Mucosa of descending colon (tissue), 3 donors: ENCODE measurements around the gene LRBA. TPM values are rescaled to one million over a fixed set of nuclear protein-coding genes. Genes with fewer than 3 reads are reported as not detected.
"Not testable (repeated sequence)": the region's sequence is repeated elsewhere in the genome, so short reads cannot be mapped to it uniquely, and the experiment has no call there.

ENCODE experiments used
- ATAC-seq: fragments of 200-7000 bp; cut with Tn5 transposase; one replicate; pipeline ENCODE4 v1.9.1; 2020; ENCODE audit warnings: mild to moderate bottlenecking, moderate library complexity
- DNase-seq, 3 donors: peaks; one replicate each; pipeline ENCODE4 v3.0.0-alpha.2; 2020
- H3K36me3 ChIP-seq: fragments of 200-600 bp; one replicate; pipeline ENCODE4 v1.8.0; 2021; ENCODE audit warnings: low read depth, mild to moderate bottlenecking
- H3K4me1 ChIP-seq: fragments of 200-600 bp; one replicate; pipeline ENCODE4 v1.8.0; 2021; ENCODE audit warnings: low read depth, mild to moderate bottlenecking
- H3K4me3 ChIP-seq: fragments of 200-600 bp; one replicate; pipeline ENCODE4 v1.8.0; 2021; ENCODE audit warnings: mild to moderate bottlenecking
- H3K9me3 ChIP-seq: fragments of 200-600 bp; one replicate; pipeline ENCODE4 v1.8.0; 2021; ENCODE audit warnings: mild to moderate bottlenecking
- intact Hi-C, 2 donors: fragments of 100-400 bp; cut with DNase I in 1 of 2; cut with micrococcal nuclease in 1 of 2; formaldehyde crosslinking; loops; one replicate each; pipeline versions ENCODE4 v1.11.0 to v1.11.1; 2022; cut with DNase I, micrococcal nuclease
- total RNA-seq, 3 donors: library from RNA; stranded (reverse); fragmentation: NEBNext Ultra II Directional in 2 of 3; extraction: Animal tissue kit (Norgen Biotek cat#: 25700) in 2 of 3; gene quantifications; one replicate each; pipeline versions ENCODE4 v1.2.1 to v1.2.4, GENCODE V29; 2021 to 2023
- TF ChIP-seq, protein P1 (sequence below): fragments of 200-600 bp; IDR thresholded peaks from one replicate; pipeline ENCODE4 v1.8.0; 2022; ENCODE audit warnings: antibody characterized with exemption, mild to moderate bottlenecking
- donor health status: DM: no; HTN: no; CAD: no; lungs with moderate emphysema.
- donor health status: DM: no; HTN: no; CAD: no.
- donor health status: DM: no; HTN: yes; CAD: no.

The LRBA gene
- total RNA-seq, 3 donors from 2014 or later, result 69.8 to 98.4 (median 76.2) TPM

- intact Hi-C loops, result no loop called here
- Histone ChIP-seq H3K9me3 (no peaks in the 10 kb centered on the region), H3K4me1 (no peaks in the 10 kb centered on the region), H3K4me3 (no peak overlapping the region), H3K36me3 (no peaks in the 10 kb centered on the region)
- ATAC-seq (no peak), DNase-seq (no peak)
- TF ChIP-seq, protein P1, sequence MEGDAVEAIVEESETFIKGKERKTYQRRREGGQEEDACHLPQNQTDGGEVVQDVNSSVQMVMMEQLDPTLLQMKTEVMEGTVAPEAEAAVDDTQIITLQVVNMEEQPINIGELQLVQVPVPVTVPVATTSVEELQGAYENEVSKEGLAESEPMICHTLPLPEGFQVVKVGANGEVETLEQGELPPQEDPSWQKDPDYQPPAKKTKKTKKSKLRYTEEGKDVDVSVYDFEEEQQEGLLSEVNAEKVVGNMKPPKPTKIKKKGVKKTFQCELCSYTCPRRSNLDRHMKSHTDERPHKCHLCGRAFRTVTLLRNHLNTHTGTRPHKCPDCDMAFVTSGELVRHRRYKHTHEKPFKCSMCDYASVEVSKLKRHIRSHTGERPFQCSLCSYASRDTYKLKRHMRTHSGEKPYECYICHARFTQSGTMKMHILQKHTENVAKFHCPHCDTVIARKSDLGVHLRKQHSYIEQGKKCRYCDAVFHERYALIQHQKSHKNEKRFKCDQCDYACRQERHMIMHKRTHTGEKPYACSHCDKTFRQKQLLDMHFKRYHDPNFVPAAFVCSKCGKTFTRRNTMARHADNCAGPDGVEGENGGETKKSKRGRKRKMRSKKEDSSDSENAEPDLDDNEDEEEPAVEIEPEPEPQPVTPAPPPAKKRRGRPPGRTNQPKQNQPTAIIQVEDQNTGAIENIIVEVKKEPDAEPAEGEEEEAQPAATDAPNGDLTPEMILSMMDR, result no peak
These were observed 14.2 kb downstream of the LRBA start for GRCh38 chr4:151000747-151001429.

- H3K9me3 ChIP-seq, result no peaks in the 10 kb centered on the region
- H3K4me3 ChIP-seq, result no peak overlapping the region
- no peak for DNase-seq
- intact Hi-C loops, result no loop called here
- H3K4me1 ChIP-seq, result no peaks in the 10 kb centered on the region
- TF ChIP-seq, protein P1, result no peak
- H3K36me3 ChIP-seq, result no peaks in the 10 kb centered on the region
- no peak for ATAC-seq
These were observed 16.0 kb downstream of the LRBA start for GRCh38 chr4:150999086-150999485.

DNA sequence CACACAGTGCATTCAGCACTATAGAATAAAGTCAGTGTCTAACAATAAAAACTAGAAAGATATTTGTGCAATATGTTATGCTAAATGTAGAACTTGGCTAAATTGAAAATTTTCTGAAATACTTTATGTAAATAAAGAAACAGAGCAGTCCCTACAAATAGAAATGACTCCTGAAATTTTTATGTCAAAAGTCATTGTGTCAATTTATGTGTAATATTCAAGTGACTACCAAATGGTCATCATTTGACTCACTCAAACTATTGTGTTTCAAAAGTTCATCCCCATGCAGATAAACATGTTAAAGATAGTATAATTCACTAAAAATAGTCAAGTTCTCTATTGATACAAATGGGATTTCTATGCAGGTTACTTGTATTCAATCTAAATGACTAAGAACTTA lies 17.9 kb downstream of the LRBA start:
- no peaks in the 10 kb centered on the region for H3K36me3 ChIP-seq
- no peak for ATAC-seq
- intact Hi-C loops, result no loop called here
- H3K4me3 ChIP-seq, result no peak overlapping the region
- DNase-seq, result no peak
- TF ChIP-seq, protein P1, result no peak
- no peaks in the 10 kb centered on the region for H3K4me1 ChIP-seq
- no peaks in the 10 kb centered on the region for H3K9me3 ChIP-seq

- TF ChIP-seq, protein P1, result no peak
- Histone ChIP-seq H3K36me3 (no peaks in the 10 kb centered on the region), H3K9me3 (no peaks in the 10 kb centered on the region), H3K4me3 (no peak overlapping the region), H3K4me1 (no peaks in the 10 kb centered on the region)
- ATAC-seq (no peak), DNase-seq (no peak)
- intact Hi-C loops, result no loop called here
These were observed 20.4 kb downstream of the LRBA start for GRCh38 chr4:150994721-150995120.

- DNase-seq, H3K9me3 ChIP-seq, H3K4me1 ChIP-seq, H3K4me3 ChIP-seq, intact Hi-C loops, ATAC-seq, H3K36me3 ChIP-seq: not testable (repeated sequence)
These were observed 21.5 kb downstream of the LRBA start for GRCh38 chr4:150993577-150993976.

GRCh38 chr4:150990993-150991392 lies 24.1 kb downstream of the LRBA start:
- Histone ChIP-seq H3K36me3 (no peaks in the 10 kb centered on the region), H3K4me1 (no peaks in the 10 kb centered on the region), H3K4me3 (no peak overlapping the region), H3K9me3 (no peaks in the 10 kb centered on the region)
- no peak for DNase-seq
- ATAC-seq, result no peak
- intact Hi-C loops, result no loop called here
- TF ChIP-seq, protein P1, result no peak
